Left ventricle myocardium superior (tissue), 1 donor: ENCODE measurements around the gene ADGRE1. TPM values are rescaled to one million over a fixed set of nuclear protein-coding genes. Genes with fewer than 3 reads are reported as not detected.
"Not testable (repeated sequence)": the region's sequence is repeated elsewhere in the genome, so short reads cannot be mapped to it uniquely, and the experiment has no call there.

Experiments
- ATAC-seq: fragments of 200-7000 bp; cut with Tn5 transposase; one replicate; pipeline ENCODE4 v1.9.1; 2020; ENCODE audit warnings: mild to moderate bottlenecking, moderate library complexity
- DNase-seq: peaks from one replicate; pipeline ENCODE4 v3.0.0-alpha.2; 2020
- intact Hi-C: fragments of 100-400 bp; cut with micrococcal nuclease; formaldehyde crosslinking; loops from one replicate; pipeline ENCODE4 v1.11.0; 2022
- total RNA-seq: library from RNA; stranded (reverse); fragmentation: NEBNext Ultra II Directional; extraction: Animal tissue kit (Norgen Biotek cat#: 25700); gene quantifications from one replicate; pipeline ENCODE4 v1.2.1, GENCODE V29; 2021
- donor health status: DM: no; HTN: yes; CAD: no; lungs with severe emphysema.

The ADGRE1 gene
- total RNA-seq, 1 donor from 2014 or later = 0.30 TPM

DNA sequence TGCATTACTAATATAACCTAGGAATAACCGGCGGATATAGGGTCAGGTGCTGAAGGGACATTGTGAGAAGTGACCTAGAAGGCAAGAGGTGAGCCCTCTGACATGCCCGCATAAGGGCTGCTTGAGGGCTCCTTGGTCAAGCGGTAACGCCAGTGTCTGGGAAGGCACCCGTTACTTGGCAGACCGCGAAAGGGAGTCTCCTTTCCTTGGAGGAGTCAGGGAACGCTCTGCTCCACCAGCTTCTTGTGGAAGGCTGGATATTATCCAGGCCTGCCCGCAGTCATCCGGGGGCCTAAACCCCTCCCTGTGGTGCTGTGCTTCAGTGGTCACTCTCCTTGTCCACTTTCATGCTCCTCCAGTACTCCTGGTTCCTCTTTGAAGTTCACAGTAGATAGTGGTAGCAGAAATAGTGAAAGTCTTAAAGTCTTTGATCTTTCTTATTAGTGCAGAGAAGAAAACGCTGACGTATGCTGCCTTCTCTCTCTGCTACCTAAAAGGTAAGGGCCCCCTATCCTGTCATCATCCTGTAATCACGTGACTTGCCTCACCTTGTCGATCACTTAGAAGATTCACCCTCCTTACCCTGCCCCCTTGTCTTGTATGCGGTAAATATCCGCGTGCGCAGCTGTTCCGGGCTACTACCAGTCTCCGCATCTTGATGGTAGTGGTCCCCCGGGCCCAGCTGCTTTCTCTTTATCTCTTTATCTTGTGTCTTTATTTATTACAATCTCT is 18.1 kb upstream of the ADGRE1 start:
- intact Hi-C loops = not testable (repeated sequence)

DNA sequence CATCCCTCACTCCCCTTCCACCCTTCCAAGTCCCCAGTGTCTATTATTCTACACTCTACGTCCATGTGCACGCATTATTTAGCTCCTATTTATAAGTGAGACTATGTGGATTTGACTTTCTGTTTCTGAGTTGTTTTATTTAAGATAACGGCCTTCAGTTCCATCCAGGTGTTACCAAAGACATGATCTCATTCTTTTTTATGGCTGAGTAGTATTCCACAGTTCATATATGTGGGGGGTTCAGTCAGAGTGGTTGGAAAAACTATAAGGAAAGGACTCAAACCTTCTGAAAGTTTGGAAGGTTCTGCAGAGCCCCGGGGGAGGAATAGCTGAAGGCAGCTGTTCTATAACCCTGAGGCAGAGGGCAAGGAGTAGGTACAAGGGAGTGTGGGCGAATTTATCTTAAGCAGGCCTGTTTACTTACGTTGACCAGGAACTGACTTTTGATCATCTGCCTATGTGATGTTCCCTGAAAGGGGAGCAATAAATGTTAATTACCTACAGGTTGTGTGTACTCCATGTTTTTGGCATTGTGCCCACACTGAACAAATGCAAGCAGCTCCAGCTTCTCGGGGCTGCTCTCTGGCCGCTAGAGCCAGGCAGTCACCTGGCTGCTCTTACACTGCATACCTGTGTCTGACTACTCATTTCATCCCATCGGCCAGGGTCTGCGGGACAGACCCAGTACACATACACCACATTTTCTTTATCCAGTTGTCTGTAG is 13.5 kb upstream of the ADGRE1 start:
- no peak for ATAC-seq
- intact Hi-C loops = no loop called here
- DNase-seq = no peak

More for the DNA sequence above, 18.1 kb upstream of the ADGRE1 start:
- not testable (repeated sequence) for ATAC-seq, DNase-seq

DNA sequence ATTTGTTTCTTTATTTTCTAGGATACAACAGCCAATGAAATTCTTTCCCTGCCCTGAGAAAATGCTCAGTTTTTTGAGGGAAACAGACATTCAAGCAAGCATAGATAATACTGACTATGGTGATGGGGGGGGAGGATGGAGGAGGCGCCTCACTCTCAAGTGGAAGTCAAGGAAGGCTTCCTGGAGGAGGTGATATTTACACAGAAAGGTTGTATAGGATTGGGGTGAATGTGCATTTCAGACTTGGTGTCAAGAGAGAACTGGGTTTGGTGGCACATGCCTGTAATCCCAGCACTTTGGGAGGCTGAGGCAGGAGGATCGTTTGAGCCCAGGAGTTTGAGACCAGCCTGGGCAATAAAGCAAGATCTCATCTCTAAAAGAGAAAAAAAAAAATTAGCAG is 12.2 kb upstream of the ADGRE1 start:
- intact Hi-C loops = no loop called here
- DNase-seq = no peak
- no peak for ATAC-seq

GRCh38 chr19:6876748-6877147 is 10.6 kb upstream of the ADGRE1 start:
- no peak for DNase-seq
- intact Hi-C loops = no loop called here
- peak; percentile 31 for ATAC-seq

GRCh38 chr19:6877766-6878165 is 9.6 kb upstream of the ADGRE1 start:
- intact Hi-C loops = no loop called here
- DNase-seq (no peak), ATAC-seq (no peak)

GRCh38 chr19:6886277-6886897 is 992 bp upstream of the ADGRE1 start:
- intact Hi-C loops = no loop called here
- ATAC-seq (no peak), DNase-seq (no peak)

DNA sequence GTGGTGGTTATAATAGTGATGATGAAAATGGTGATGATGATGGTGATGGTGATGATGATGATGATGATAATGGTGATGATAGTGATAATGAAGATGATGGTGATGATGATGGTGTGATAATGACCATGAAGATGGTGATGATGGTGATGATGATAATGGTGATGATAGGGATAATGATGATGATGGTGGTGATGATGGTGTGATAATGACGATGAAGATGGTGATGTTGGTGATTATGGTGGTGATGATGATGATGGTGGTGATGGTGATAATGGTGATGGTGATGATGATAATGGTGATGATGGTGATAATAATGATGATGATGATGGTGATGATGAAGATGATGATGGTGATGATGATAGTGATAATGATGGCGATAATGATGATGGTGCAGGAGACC is 1.6 kb downstream of the ADGRE1 start:
- ATAC-seq (no peak), DNase-seq (no peak)
- intact Hi-C loops = no loop called here

GRCh38 chr19:6890401-6890913 is 3.1 kb downstream of the ADGRE1 start:
- ATAC-seq (no peak), DNase-seq (no peak)
- intact Hi-C loops = no loop called here

- ATAC-seq (no peak), DNase-seq (no peak)
- intact Hi-C loops = no loop called here
Observed at GRCh38 chr19:6890938-6891337, 3.6 kb downstream of the ADGRE1 start.

DNA sequence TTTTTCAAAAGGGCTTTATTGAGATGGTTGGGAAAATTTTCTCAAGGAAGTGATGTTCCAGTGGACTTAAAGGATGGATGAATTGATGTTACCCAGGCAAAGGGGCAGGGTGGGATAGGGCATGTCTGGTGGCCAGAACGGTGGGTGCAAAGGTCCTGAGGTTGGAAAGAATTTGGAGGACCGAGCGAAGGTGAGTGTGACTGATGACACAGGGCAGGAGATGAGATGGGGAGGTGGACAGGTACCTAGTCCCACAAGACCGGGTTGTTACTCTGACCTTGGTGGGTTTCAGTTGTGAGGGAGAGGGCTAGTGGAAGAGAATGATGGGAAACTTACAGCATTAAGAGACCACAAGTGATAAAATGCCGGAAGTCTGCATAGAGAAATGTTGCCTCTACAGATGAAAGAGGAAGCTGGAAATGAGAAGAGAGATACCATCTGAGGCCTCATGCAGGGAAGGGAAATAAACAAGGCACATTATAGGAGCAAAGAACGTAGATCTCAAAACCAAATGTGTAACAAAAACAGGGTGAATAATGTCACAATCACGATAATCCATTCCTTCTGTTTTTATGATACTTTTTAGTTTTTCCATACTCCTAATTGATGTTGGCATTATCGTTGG is 4.5 kb downstream of the ADGRE1 start:
- no peak for DNase-seq
- no peak for ATAC-seq
- intact Hi-C loops = no loop called here

GRCh38 chr19:6894313-6894712 is 6.9 kb downstream of the ADGRE1 start:
- intact Hi-C loops = no loop called here
- no peak for DNase-seq

DNA sequence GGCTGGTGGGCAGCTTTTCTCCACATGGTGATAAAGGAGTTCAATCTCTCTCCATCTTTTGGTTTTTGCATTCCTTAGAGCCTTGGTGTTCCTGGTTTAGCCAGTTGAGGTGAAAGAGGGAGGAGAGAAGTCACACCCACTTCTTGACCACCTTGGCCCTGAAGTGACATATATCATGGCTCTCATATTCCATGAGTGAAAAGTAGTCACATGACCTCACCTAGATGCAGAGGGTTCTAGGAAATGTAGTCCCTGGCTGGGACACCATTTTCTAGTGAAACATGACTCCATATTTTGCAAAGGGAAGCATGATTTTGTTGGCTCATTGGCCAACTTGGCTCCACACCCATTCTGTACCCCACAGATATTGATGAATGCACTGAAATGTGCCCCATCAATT is 16.1 kb downstream of the ADGRE1 start:
- ATAC-seq (no peak), DNase-seq (no peak)
- intact Hi-C loops = no loop called here

More at GRCh38 chr19:6894313-6894712, 6.9 kb downstream of the ADGRE1 start:
- ATAC-seq = no peak

- intact Hi-C loops = no loop called here
- no peak for ATAC-seq
- no peak for DNase-seq
Observed at GRCh38 chr19:6906559-6907060, 19.2 kb downstream of the ADGRE1 start.

- no peak for ATAC-seq
- intact Hi-C loops = no loop called here
- no peak for DNase-seq
Observed at GRCh38 chr19:6911523-6911922, 24.1 kb downstream of the ADGRE1 start.

DNA sequence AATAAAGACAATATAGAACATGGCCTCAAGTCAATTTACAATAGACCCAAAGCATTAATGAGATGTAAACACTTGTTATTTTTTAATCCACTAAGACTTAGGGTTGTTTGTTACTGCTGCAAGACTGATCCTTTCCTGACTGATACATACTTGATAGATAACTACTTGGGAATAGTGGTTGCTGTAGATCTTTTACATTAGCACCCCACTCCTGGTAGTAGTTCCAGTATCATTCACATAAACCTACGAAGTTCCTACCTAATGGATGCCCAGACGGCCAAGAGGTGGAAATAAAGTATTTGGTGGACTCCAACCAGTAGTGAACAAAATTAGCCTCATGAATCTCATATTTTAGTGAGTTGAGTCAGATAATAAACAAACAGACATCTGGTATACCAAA is 26.9 kb downstream of the ADGRE1 start:
- ATAC-seq (no peak), DNase-seq (no peak)
- intact Hi-C loops = no loop called here

- no peak for DNase-seq
- intact Hi-C loops = no loop called here
- no peak for ATAC-seq
Observed at GRCh38 chr19:6916952-6917351, 29.6 kb downstream of the ADGRE1 start.

DNA sequence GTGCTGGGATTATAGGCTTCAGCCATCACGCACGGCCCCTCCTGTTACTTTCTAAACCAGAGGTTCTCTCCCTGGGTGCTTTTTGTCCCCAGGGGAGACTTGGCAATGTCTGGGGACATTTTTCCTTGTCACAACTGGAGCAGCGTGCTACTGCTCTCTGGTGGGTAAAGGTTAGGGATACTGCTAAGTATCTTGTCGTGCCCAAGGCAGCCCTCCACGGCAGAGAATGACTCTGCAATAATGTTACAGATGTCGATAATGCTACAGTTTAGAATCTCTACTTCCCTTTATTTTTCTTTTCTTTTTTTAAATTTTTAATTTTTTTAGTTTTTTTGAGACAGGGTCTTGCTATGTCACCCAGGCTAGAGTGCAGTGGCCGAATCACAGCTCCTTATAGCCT is 38.0 kb downstream of the ADGRE1 start:
- DNase-seq = no peak
- intact Hi-C loops = no loop called here
- no peak for ATAC-seq

DNA sequence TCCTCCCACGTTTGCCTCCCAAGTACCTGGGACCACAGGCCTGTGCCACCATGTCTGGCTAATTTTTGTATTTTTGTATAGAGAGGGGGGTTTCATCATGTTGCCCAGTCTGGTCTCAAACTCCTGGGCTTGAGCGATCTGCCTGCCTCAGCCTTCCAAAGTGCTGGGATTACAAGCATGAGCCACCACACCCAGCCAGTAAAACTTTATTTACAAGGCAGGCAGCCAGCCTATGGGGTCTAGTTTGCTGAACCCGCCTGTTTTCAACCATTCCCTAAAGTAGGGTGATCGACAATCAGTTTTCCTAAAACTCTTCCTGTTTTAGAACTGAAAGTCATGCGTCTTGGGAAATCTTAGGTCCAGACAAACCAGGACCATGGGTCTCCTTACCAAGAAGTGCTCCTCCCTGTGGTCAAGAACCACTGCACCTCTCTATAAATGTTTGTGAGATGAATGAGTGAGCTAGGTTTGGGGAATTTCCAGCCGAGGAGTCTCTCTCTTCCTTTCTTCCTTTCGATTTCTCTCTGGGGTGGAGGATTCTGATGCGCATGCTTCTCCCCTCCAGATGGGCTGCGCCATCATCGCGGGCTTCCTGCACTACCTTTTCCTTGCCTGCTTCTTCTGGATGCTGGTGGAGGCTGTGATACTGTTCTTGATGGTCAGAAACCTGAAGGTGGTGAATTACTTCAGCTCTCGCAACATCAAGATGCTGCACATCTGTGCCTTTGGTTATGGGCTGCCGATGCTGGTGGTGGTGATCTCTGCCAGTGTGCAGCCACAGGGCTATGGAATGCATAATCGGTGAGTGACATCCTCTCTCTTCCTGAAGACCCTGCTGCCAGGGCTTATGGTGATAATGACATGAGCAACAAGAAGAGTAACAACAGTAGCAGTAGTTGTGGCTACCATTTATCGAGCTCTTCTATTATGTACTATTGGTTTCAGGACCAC is 38.7 kb downstream of the ADGRE1 start:
- no peak for DNase-seq
- intact Hi-C loops = no loop called here
- no peak for ATAC-seq

- DNase-seq (no peak), ATAC-seq (no peak)
- intact Hi-C loops = no loop called here
Observed at GRCh38 chr19:6930190-6930589, 42.8 kb downstream of the ADGRE1 start.
